BLaER1 (cell line): ENCODE results near the gene MAX.
"Not testable (repeated sequence)": the region's sequence is repeated elsewhere in the genome, so short reads cannot be mapped to it uniquely, and the experiment has no call there.

Source experiments
- H3K27ac ChIP-seq: shearing (Covaris generic); formaldehyde crosslinking; 2 replicates; pipeline ENCODE4 v1.8.1; 2022
- H3K27me3 ChIP-seq: shearing (Covaris generic); formaldehyde crosslinking; 2 replicates; pipeline ENCODE4 v1.8.1; 2022
- H3K36me3 ChIP-seq: shearing (Covaris generic); formaldehyde crosslinking; 2 replicates; pipeline ENCODE4 v1.8.1; 2022
- H3K4me1 ChIP-seq: shearing (Covaris generic); formaldehyde crosslinking; 2 replicates; pipeline ENCODE4 v1.8.1; 2022
- H3K4me2 ChIP-seq: shearing (Covaris generic); formaldehyde crosslinking; 2 replicates; pipeline ENCODE4 v1.8.1; 2022
- H3K4me3 ChIP-seq: shearing (Covaris generic); formaldehyde crosslinking; 2 replicates; pipeline ENCODE4 v1.8.1; 2022
- H3K9ac ChIP-seq: shearing (Covaris generic); formaldehyde crosslinking; 2 replicates; pipeline ENCODE4 v1.8.1; 2022
- H3K9me3 ChIP-seq: shearing (Covaris generic); formaldehyde crosslinking; 2 replicates; pipeline ENCODE4 v1.8.1; 2022
- H4K20me1 ChIP-seq: shearing (Covaris generic); formaldehyde crosslinking; 2 replicates; pipeline ENCODE4 v1.8.1; 2022
- Cebpa-rat ChIP-seq: shearing (Covaris generic); IDR thresholded peaks from 2 replicates; pipeline ENCODE4 v1.8.1; 2022

MAX gene

GRCh38 chr14:65106316-65106715 is 4.0 kb upstream of the MAX start:
- Histone ChIP-seq H4K20me1 (peaks cover 5% of the 10 kb centered on the region; the same call in 1 of the 2 replicates), H3K4me2 (peak overlapping the region; percentile 82), H3K4me1 (peaks cover 82% of the 10 kb centered on the region), H3K27me3 (no peaks in the 10 kb centered on the region), H3K9me3 (no peaks in the 10 kb centered on the region), H3K27ac (peak overlapping the region; percentile 61), H3K4me3 (no peak overlapping the region), H3K36me3 (no peaks in the 10 kb centered on the region), H3K9ac (no peak overlapping the region; the same call in 1 of the 2 replicates)
- TF ChIP-seq Cebpa-rat: no peak

GRCh38 chr14:65104791-65105190 is 2.5 kb upstream of the MAX start:
- peaks cover 8% of the 10 kb centered on the region; the same call in 1 of the 2 replicates for H3K36me3 ChIP-seq
- H4K20me1 ChIP-seq: peaks cover 20% of the 10 kb centered on the region
- no peak overlapping the region; the same call in 1 of the 2 replicates for H3K4me2 ChIP-seq
- no peak overlapping the region for H3K4me3 ChIP-seq
- H3K27ac ChIP-seq: no peak overlapping the region
- no peaks in the 10 kb centered on the region for H3K27me3 ChIP-seq
- peaks cover 80% of the 10 kb centered on the region for H3K4me1 ChIP-seq
- TF ChIP-seq Cebpa-rat: no peak
- no peak overlapping the region for H3K9ac ChIP-seq
- no peaks in the 10 kb centered on the region for H3K9me3 ChIP-seq

GRCh38 chr14:65103150-65103760 is 938 bp upstream of the MAX start:
- TF ChIP-seq Cebpa-rat: no peak
- H3K36me3 ChIP-seq: peaks cover 8% of the 10 kb centered on the region; the same call in 1 of the 2 replicates
- H3K9me3 ChIP-seq: no peaks in the 10 kb centered on the region
- H3K4me2 ChIP-seq: peak overlapping the region; percentile 84
- peak overlapping the region; percentile 63 for H3K9ac ChIP-seq
- peak overlapping the region; percentile 61; the same call in 1 of the 2 replicates for H3K27ac ChIP-seq
- H3K27me3 ChIP-seq: no peaks in the 10 kb centered on the region
- peaks cover 80% of the 10 kb centered on the region for H3K4me1 ChIP-seq
- H4K20me1 ChIP-seq: peaks cover 36% of the 10 kb centered on the region
- H3K4me3 ChIP-seq: peak overlapping the region; percentile 74

- H3K4me1 ChIP-seq: peaks cover 80% of the 10 kb centered on the region
- peaks cover 50% of the 10 kb centered on the region for H4K20me1 ChIP-seq
- peak overlapping the region; percentile 89 for H3K4me2 ChIP-seq
- H3K9me3 ChIP-seq: no peaks in the 10 kb centered on the region
- H3K9ac ChIP-seq: peak overlapping the region; percentile 94
- H3K4me3 ChIP-seq: peak overlapping the region; percentile 98
- no peaks in the 10 kb centered on the region for H3K27me3 ChIP-seq
- H3K36me3 ChIP-seq: peaks cover 22% of the 10 kb centered on the region
- TF ChIP-seq Cebpa-rat: no peak
- H3K27ac ChIP-seq: peak overlapping the region; percentile 93
These were observed 481 bp downstream of the MAX start for GRCh38 chr14:65101631-65102440.

- Histone ChIP-seq H3K4me2 (peak overlapping the region; percentile 89), H3K36me3 (peaks cover 30% of the 10 kb centered on the region), H3K9me3 (no peaks in the 10 kb centered on the region), H3K9ac (peak overlapping the region; percentile 94), H3K27ac (peak overlapping the region; percentile 93), H3K4me3 (peak overlapping the region; percentile 98), H3K4me1 (peaks cover 80% of the 10 kb centered on the region), H4K20me1 (peaks cover 58% of the 10 kb centered on the region), H3K27me3 (no peaks in the 10 kb centered on the region)
- TF ChIP-seq Cebpa-rat: no peak
These were observed 1.3 kb downstream of the MAX start for GRCh38 chr14:65100922-65101541.

- Histone ChIP-seq H3K9ac (no peak overlapping the region; the same call in 1 of the 2 replicates), H3K4me2 (peak overlapping the region; percentile 89), H3K27ac (peak overlapping the region; percentile 36; the same call in 1 of the 2 replicates), H3K4me1 (peaks cover 59% of the 10 kb centered on the region), H4K20me1 (peaks cover 82% of the 10 kb centered on the region), H3K36me3 (peaks cover 54% of the 10 kb centered on the region), H3K4me3 (peak overlapping the region; percentile 48), H3K27me3 (no peaks in the 10 kb centered on the region), H3K9me3 (no peaks in the 10 kb centered on the region)
- no peak for TF ChIP-seq Cebpa-rat
These were observed 3.7 kb downstream of the MAX start for GRCh38 chr14:65098586-65098985.

GRCh38 chr14:65096323-65097089 is 5.8 kb downstream of the MAX start:
- H3K36me3 ChIP-seq: peaks cover 75% of the 10 kb centered on the region
- no peaks in the 10 kb centered on the region for H3K27me3 ChIP-seq
- no peak overlapping the region for H3K27ac ChIP-seq
- H4K20me1 ChIP-seq: peaks cover 98% of the 10 kb centered on the region
- no peak overlapping the region for H3K9ac ChIP-seq
- peak overlapping the region; percentile 43 for H3K4me2 ChIP-seq
- H3K4me1 ChIP-seq: peaks cover 54% of the 10 kb centered on the region
- H3K4me3 ChIP-seq: no peak overlapping the region
- TF ChIP-seq Cebpa-rat: no peak
- no peaks in the 10 kb centered on the region for H3K9me3 ChIP-seq

- no peaks in the 10 kb centered on the region for H3K9me3 ChIP-seq
- TF ChIP-seq Cebpa-rat: no peak
- H3K27me3 ChIP-seq: no peaks in the 10 kb centered on the region
- H3K4me1 ChIP-seq: peaks cover 50% of the 10 kb centered on the region
- peaks cover 100% of the 10 kb centered on the region for H4K20me1 ChIP-seq
- no peak overlapping the region for H3K9ac ChIP-seq
- H3K4me2 ChIP-seq: peak overlapping the region; percentile 43
- no peak overlapping the region for H3K27ac ChIP-seq
- H3K4me3 ChIP-seq: no peak overlapping the region
- peaks cover 83% of the 10 kb centered on the region for H3K36me3 ChIP-seq
These were observed 6.6 kb downstream of the MAX start for GRCh38 chr14:65095633-65096205.

- H3K36me3 ChIP-seq: peaks cover 100% of the 10 kb centered on the region
- no peaks in the 10 kb centered on the region for H3K27me3 ChIP-seq
- no peak overlapping the region for H3K4me2 ChIP-seq
- H4K20me1 ChIP-seq: peaks cover 87% of the 10 kb centered on the region
- TF ChIP-seq Cebpa-rat: no peak
- H3K27ac ChIP-seq: no peak overlapping the region
- peaks cover 16% of the 10 kb centered on the region for H3K4me1 ChIP-seq
- H3K9me3 ChIP-seq: peaks cover 33% of the 10 kb centered on the region
- H3K9ac ChIP-seq: no peak overlapping the region
- no peak overlapping the region for H3K4me3 ChIP-seq
These were observed 10.0 kb downstream of the MAX start for GRCh38 chr14:65092349-65092748.

GRCh38 chr14:65087835-65088234 is 14.5 kb downstream of the MAX start:
- Histone ChIP-seq H3K36me3 (peaks cover 98% of the 10 kb centered on the region), H3K9me3 (peaks cover 52% of the 10 kb centered on the region), H4K20me1 (peaks cover 76% of the 10 kb centered on the region)
- not testable (repeated sequence) for H3K4me1 ChIP-seq, H3K27ac ChIP-seq, H3K27me3 ChIP-seq, H3K4me2 ChIP-seq, H3K9ac ChIP-seq, H3K4me3 ChIP-seq

GRCh38 chr14:65086686-65087085 is 15.6 kb downstream of the MAX start:
- Histone ChIP-seq H3K9me3 (peaks cover 52% of the 10 kb centered on the region), H4K20me1 (peaks cover 76% of the 10 kb centered on the region), H3K36me3 (peaks cover 98% of the 10 kb centered on the region)
- H3K27me3 ChIP-seq, H3K27ac ChIP-seq, H3K4me2 ChIP-seq, H3K4me3 ChIP-seq, H3K9ac ChIP-seq, H3K4me1 ChIP-seq: not testable (repeated sequence)
